ENCODE data around the gene SERTAD4.

Gene SERTAD4

DNA sequence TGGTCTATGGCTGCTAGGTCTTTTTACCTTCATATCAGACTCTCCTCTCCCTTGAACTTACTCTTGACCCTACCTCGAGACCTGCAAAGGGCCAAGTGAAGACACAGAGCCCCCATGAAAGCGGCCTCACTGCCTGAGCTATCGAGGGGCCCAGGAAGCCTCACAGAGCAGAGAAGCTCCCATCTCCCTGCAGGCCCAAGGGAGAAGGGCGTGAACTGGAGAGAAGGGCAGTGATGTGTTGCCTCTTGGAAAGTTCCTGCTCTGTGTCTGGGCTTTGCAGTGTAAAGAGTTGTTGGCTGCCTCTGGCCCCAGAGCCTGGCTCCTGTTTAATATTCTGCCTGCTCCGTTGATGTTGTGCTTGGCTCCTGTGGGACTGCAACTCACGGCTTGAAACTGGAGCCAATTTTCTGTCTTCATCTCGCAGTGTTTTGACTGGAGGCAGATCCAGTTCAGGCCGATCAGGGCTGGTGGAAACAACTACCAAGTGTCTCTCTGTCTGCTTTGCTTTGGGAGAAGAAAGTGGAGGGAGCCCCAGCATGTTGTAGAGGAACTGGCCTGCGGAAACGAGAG, 4.3 kb downstream of the SERTAD4 start:
- Histone ChIP-seq H3K4me3 (ENCODE audit: low read length in 2 of 2) (no peak overlapping the region), H3K4me2 (ENCODE audit: insufficient read depth, low read length, poor library complexity, severe bottlenecking) (no peak overlapping the region), H3K14ac (ENCODE audit: low read length) (no peak overlapping the region), H3K9ac (ENCODE audit: low read depth, low read length, poor library complexity) (no peak overlapping the region), H3K27me3 (ENCODE audit: control insufficient read depth in 3 of 3, insufficient read depth in 3 of 3, low read depth in 1 of 3, low read length in 3 of 3) (peaks cover 0 to 38% (median 3%) of the 10 kb centered on the region in 3 experiments), H2BK12ac (ENCODE audit: low read length) (no peak overlapping the region), H3K9me3 (replicated peaks in 1 of 2; ENCODE audit: control insufficient read depth in 2 of 2, insufficient read depth in 1 of 2, low read depth in 1 of 2, low read length in 2 of 2) (no peaks in the 10 kb centered on the region), H4K91ac (ENCODE audit: low read depth, low read length, poor library complexity) (no peak overlapping the region), H3K23ac (ENCODE audit: low read depth, low read length, poor library complexity) (no peak overlapping the region), H3K18ac (ENCODE audit: low read length) (peak overlapping the region; percentile 11), H2AK5ac (ENCODE audit: low read depth, low read length) (no peak overlapping the region), H4K8ac (ENCODE audit: low read depth, low read length) (no peak overlapping the region), H3K4me1 (ENCODE audit: control insufficient read depth in 2 of 2, insufficient read depth in 1 of 2, low read depth in 1 of 2, low read length in 2 of 2) (peaks cover 17 to 28% of the 10 kb centered on the region in 2 donors), H3K36me3 (replicated peaks in 1 of 2; ENCODE audit: control insufficient read depth in 2 of 2, insufficient read depth in 2 of 2, low read length in 2 of 2) (peaks cover 0 to 2% of the 10 kb centered on the region in 2 donors), H3K79me1 (ENCODE audit: low read depth, low read length) (no peaks in the 10 kb centered on the region), H2BK120ac (ENCODE audit: low read depth, low read length) (no peak overlapping the region), H3K27ac (replicated peaks; ENCODE audit: low read length) (no peak overlapping the region), H2BK5ac (ENCODE audit: low read length) (no peak overlapping the region), H2AFZ (ENCODE audit: low read length) (peak overlapping the region; percentile 82), H2BK15ac (ENCODE audit: low read length) (no peak overlapping the region), H3K4ac (ENCODE audit: low read length) (no peak overlapping the region)
- DNase-seq (ENCODE audit: low spot score) = no peak
- WGBS, 2 donors (ENCODE audit: extremely low coverage in 2 of 2, insufficient read length in 2 of 2, insufficient replicate concordance in 1 of 2) = no CpG with 5 or more reads among the region's 10 CpGs

DNA sequence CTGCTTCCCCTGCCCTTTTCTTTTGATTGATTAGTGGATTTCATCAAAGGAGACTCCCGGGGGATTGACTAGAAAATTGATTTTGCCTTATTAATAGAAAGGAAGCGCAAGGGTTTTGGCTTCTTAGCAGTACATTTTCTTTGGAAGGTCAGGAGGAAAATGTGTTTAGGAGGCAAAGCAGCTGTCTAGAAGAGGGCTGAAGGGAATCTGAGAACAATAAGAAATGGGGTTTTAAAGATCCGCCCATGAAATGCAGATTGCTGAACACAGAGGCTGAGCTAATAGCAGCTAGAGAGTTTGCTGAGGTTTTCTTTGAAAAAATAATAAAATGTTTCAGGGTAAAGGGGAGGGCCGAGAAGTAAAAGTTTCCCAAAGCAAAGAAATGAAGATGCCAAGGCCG, 4.9 kb downstream of the SERTAD4 start:
- Histone ChIP-seq H3K4me2 (ENCODE audit: insufficient read depth, low read length, poor library complexity, severe bottlenecking) (no peak overlapping the region), H3K36me3 (replicated peaks in 1 of 2; ENCODE audit: control insufficient read depth in 2 of 2, insufficient read depth in 2 of 2, low read length in 2 of 2) (peaks cover 0 to 2% of the 10 kb centered on the region in 2 donors), H3K79me1 (ENCODE audit: low read depth, low read length) (no peaks in the 10 kb centered on the region), H3K14ac (ENCODE audit: low read length) (no peak overlapping the region), H3K27me3 (ENCODE audit: control insufficient read depth in 3 of 3, insufficient read depth in 3 of 3, low read depth in 1 of 3, low read length in 3 of 3) (peaks cover 0 to 34% (median 3%) of the 10 kb centered on the region in 3 experiments), H3K23ac (ENCODE audit: low read depth, low read length, poor library complexity) (no peak overlapping the region), H3K4ac (ENCODE audit: low read length) (no peak overlapping the region), H4K91ac (ENCODE audit: low read depth, low read length, poor library complexity) (no peak overlapping the region), H2BK15ac (ENCODE audit: low read length) (no peak overlapping the region), H3K18ac (ENCODE audit: low read length) (no peak overlapping the region), H3K27ac (replicated peaks; ENCODE audit: low read length) (no peak overlapping the region), H3K9ac (ENCODE audit: low read depth, low read length, poor library complexity) (no peak overlapping the region), H2BK120ac (ENCODE audit: low read depth, low read length) (no peak overlapping the region), H2BK5ac (ENCODE audit: low read length) (no peak overlapping the region), H2AK5ac (ENCODE audit: low read depth, low read length) (no peak overlapping the region), H3K4me3 (ENCODE audit: low read length in 2 of 2) (no peak overlapping the region), H3K9me3 (replicated peaks in 1 of 2; ENCODE audit: control insufficient read depth in 2 of 2, insufficient read depth in 1 of 2, low read depth in 1 of 2, low read length in 2 of 2) (no peaks in the 10 kb centered on the region), H2AFZ (ENCODE audit: low read length) (peak overlapping the region; percentile 82), H3K4me1 (ENCODE audit: control insufficient read depth in 2 of 2, insufficient read depth in 1 of 2, low read depth in 1 of 2, low read length in 2 of 2) (peaks cover 17 to 25% of the 10 kb centered on the region in 2 donors), H4K8ac (ENCODE audit: low read depth, low read length) (no peak overlapping the region), H2BK12ac (ENCODE audit: low read length) (no peak overlapping the region)
- WGBS, 2 donors (ENCODE audit: extremely low coverage in 2 of 2, insufficient read length in 2 of 2, insufficient replicate concordance in 1 of 2) = no CpG with 5 or more reads among the region's 5 CpGs
- no peak for DNase-seq (ENCODE audit: low spot score)

DNA sequence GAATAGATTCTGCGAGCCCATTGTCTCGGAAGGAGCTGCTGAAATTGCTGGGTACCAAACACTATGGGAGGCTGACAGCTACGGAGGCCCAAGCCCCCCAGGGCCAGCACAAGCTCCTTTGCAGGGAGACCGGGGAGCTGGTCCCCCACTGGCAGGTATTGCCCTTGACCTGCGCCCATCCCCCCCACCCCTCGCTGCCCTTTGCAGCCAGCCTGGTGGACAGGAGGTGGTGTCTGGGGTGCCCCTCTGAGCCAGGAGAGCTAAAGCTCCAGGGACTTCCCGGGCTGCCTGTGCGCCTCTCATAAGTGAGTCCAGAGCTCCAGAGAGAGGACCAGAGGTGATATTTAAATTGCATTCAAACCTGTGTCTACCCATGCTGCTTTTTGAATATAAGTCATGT, 5.4 kb downstream of the SERTAD4 start:
- Histone ChIP-seq H4K8ac (ENCODE audit: low read depth, low read length) (no peak overlapping the region), H3K14ac (ENCODE audit: low read length) (no peak overlapping the region), H2AK5ac (ENCODE audit: low read depth, low read length) (peak overlapping the region; percentile 88), H3K4me2 (ENCODE audit: insufficient read depth, low read length, poor library complexity, severe bottlenecking) (no peak overlapping the region), H3K18ac (ENCODE audit: low read length) (no peak overlapping the region), H3K79me1 (ENCODE audit: low read depth, low read length) (no peaks in the 10 kb centered on the region), H3K4ac (ENCODE audit: low read length) (no peak overlapping the region), H3K27me3 (ENCODE audit: control insufficient read depth in 3 of 3, insufficient read depth in 3 of 3, low read depth in 1 of 3, low read length in 3 of 3) (peaks cover 0 to 34% (median 3%) of the 10 kb centered on the region in 3 experiments), H2BK120ac (ENCODE audit: low read depth, low read length) (no peak overlapping the region), H3K9me3 (replicated peaks in 1 of 2; ENCODE audit: control insufficient read depth in 2 of 2, insufficient read depth in 1 of 2, low read depth in 1 of 2, low read length in 2 of 2) (no peaks in the 10 kb centered on the region), H3K36me3 (replicated peaks in 1 of 2; ENCODE audit: control insufficient read depth in 2 of 2, insufficient read depth in 2 of 2, low read length in 2 of 2) (peaks cover 0 to 2% of the 10 kb centered on the region in 2 donors), H3K4me1 (ENCODE audit: control insufficient read depth in 2 of 2, insufficient read depth in 1 of 2, low read depth in 1 of 2, low read length in 2 of 2) (peaks cover 17 to 25% of the 10 kb centered on the region in 2 donors), H2BK5ac (ENCODE audit: low read length) (no peak overlapping the region), H2AFZ (ENCODE audit: low read length) (peak overlapping the region; percentile 82), H3K23ac (ENCODE audit: low read depth, low read length, poor library complexity) (no peak overlapping the region), H2BK15ac (ENCODE audit: low read length) (no peak overlapping the region), H3K27ac (replicated peaks; ENCODE audit: low read length) (no peak overlapping the region), H3K9ac (ENCODE audit: low read depth, low read length, poor library complexity) (no peak overlapping the region), H3K4me3 (ENCODE audit: low read length in 2 of 2) (no peak overlapping the region), H4K91ac (ENCODE audit: low read depth, low read length, poor library complexity) (no peak overlapping the region), H2BK12ac (ENCODE audit: low read length) (no peak overlapping the region)
- no peak for DNase-seq (ENCODE audit: low spot score)
- WGBS, 2 donors (ENCODE audit: extremely low coverage in 2 of 2, insufficient read length in 2 of 2, insufficient replicate concordance in 1 of 2) = no CpG with 5 or more reads among the region's 8 CpGs

DNA sequence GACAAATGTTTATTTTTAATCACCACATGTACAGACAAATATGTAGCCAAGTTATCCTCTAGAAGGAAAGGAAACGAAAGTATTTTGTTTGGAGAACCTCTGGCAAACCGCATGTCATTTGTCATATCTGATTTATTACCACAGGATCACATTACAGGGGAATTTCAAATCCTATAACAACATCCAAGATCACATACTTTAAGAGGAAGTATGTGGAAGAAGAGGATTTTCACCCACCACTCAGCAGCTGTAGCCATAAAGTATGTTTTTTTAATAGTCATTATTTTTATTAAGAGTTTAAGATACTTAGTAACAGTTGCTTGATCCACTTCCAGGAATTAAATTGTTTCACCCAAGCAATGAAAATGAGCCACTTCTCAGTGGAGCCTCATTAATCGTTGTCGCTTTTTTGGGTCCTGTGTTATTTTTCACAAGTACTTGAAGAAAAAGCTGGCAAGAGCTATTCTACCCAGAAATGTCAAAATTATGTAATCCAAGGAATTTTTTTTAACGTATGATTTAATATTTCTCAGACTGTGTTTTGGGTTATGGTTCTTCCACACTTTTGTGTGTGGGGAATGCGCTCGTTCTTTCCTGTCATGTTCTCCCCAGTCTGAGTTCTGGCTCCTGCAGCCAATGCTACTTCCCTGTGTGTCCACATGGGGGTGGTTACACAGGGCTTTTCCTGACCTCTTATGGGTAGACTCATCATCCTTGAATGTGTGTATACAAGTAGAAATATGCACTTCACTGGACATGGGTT, 6.9 kb downstream of the SERTAD4 start:
- WGBS, 2 donors (ENCODE audit: extremely low coverage in 2 of 2, insufficient read length in 2 of 2, insufficient replicate concordance in 1 of 2) = no CpG with 5 or more reads among the region's 7 CpGs
- Histone ChIP-seq H3K4me3 (ENCODE audit: low read length in 2 of 2) (no peak overlapping the region), H3K18ac (ENCODE audit: low read length) (no peak overlapping the region), H2AK5ac (ENCODE audit: low read depth, low read length) (no peak overlapping the region), H3K14ac (ENCODE audit: low read length) (no peak overlapping the region), H3K9me3 (replicated peaks in 1 of 2; ENCODE audit: control insufficient read depth in 2 of 2, insufficient read depth in 1 of 2, low read depth in 1 of 2, low read length in 2 of 2) (no peaks in the 10 kb centered on the region), H3K27ac (replicated peaks; ENCODE audit: low read length) (no peak overlapping the region), H3K9ac (ENCODE audit: low read depth, low read length, poor library complexity) (no peak overlapping the region), H2BK12ac (ENCODE audit: low read length) (no peak overlapping the region), H2BK5ac (ENCODE audit: low read length) (no peak overlapping the region), H3K4me1 (ENCODE audit: control insufficient read depth in 2 of 2, insufficient read depth in 1 of 2, low read depth in 1 of 2, low read length in 2 of 2) (peaks cover 14 to 17% of the 10 kb centered on the region in 2 donors), H2BK120ac (ENCODE audit: low read depth, low read length) (no peak overlapping the region), H3K4me2 (ENCODE audit: insufficient read depth, low read length, poor library complexity, severe bottlenecking) (no peak overlapping the region), H3K27me3 (ENCODE audit: control insufficient read depth in 3 of 3, insufficient read depth in 3 of 3, low read depth in 1 of 3, low read length in 3 of 3) (peaks cover 0 to 19% (median 2%) of the 10 kb centered on the region in 3 experiments), H4K8ac (ENCODE audit: low read depth, low read length) (no peak overlapping the region), H3K4ac (ENCODE audit: low read length) (no peak overlapping the region), H4K91ac (ENCODE audit: low read depth, low read length, poor library complexity) (no peak overlapping the region), H3K79me1 (ENCODE audit: low read depth, low read length) (no peaks in the 10 kb centered on the region), H2BK15ac (ENCODE audit: low read length) (no peak overlapping the region), H3K36me3 (replicated peaks in 1 of 2; ENCODE audit: control insufficient read depth in 2 of 2, insufficient read depth in 2 of 2, low read length in 2 of 2) (peaks cover 0 to 2% of the 10 kb centered on the region in 2 donors), H3K23ac (ENCODE audit: low read depth, low read length, poor library complexity) (no peak overlapping the region), H2AFZ (ENCODE audit: low read length) (no peak overlapping the region)
- no peak for DNase-seq (ENCODE audit: low spot score)
